PC-3 (cell line): ENCODE results near the gene TNXB.

Experiments
- EZH2 ChIP-seq: fragments of 300-600 bp; sonication (generic); IDR thresholded peaks from one replicate; pipeline ENCODE4 v1.6.1; 2017; ENCODE audit warnings: antibody characterized with exemption, mild to moderate bottlenecking, low read length; ENCODE audit not compliant: unreplicated experiment
- EZH2phosphoT487 ChIP-seq: fragments of 300-600 bp; sonication (generic); IDR thresholded peaks from 2 replicates; pipeline ENCODE4 v1.6.1; 2018; ENCODE audit warnings: mild to moderate bottlenecking, antibody characterized with exemption, low read length, borderline replicate concordance
- TF ChIP-seq, protein P1 (sequence below): fragments of 300-600 bp; sonication (generic); conservative IDR thresholded peaks from 2 replicates; pipeline ENCODE4 v1.5.1; 2017; ENCODE audit warnings: antibody characterized with exemption, low read depth, mild to moderate bottlenecking, low read length

DNA sequence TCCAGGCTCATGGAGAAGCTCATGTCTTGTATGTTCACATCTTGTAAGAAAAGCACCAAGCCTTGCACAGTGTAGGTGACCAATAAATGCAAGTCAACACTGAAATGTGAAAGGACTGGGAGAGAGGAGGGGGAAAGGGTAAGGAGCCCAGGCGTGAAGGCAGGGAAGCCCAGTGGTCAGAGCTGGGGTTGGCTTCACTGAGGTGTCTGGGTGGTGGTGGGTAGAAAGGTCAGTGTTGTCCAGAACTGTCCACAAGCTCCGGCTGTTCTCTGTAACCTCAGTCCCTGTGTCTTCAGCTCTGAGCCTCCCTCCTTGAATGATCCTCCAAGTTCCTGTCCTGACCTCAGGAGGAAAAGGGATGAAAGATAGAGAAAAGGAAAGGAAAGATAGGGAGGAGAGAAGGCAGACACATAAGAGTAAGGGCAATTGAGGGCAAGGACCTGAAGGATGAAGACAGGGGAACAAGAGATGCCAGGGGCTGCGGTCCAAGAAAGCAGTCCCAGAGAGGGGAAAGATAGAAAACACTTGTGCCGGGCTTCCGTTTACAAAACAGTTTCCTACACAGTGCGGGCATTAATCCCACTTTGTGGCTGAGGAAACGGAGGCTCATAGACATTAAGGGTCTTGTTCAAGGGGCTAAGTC is 2.4 kb upstream of the TNXB start:
- TF ChIP-seq, protein P1, sequence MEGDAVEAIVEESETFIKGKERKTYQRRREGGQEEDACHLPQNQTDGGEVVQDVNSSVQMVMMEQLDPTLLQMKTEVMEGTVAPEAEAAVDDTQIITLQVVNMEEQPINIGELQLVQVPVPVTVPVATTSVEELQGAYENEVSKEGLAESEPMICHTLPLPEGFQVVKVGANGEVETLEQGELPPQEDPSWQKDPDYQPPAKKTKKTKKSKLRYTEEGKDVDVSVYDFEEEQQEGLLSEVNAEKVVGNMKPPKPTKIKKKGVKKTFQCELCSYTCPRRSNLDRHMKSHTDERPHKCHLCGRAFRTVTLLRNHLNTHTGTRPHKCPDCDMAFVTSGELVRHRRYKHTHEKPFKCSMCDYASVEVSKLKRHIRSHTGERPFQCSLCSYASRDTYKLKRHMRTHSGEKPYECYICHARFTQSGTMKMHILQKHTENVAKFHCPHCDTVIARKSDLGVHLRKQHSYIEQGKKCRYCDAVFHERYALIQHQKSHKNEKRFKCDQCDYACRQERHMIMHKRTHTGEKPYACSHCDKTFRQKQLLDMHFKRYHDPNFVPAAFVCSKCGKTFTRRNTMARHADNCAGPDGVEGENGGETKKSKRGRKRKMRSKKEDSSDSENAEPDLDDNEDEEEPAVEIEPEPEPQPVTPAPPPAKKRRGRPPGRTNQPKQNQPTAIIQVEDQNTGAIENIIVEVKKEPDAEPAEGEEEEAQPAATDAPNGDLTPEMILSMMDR, result no peak
- no peak for TF ChIP-seq EZH2
- no peak for TF ChIP-seq EZH2phosphoT487
